KMS-11 (cell line): Measurements from ENCODE around the gene TTC34.

Experiments used
- H2AFZ ChIP-seq: fragments of 200-600 bp; sonication (generic); 2 replicates; pipeline ENCODE4 v1.6.1; 2016; ENCODE audit warnings: antibody characterized with exemption, mixed run types, low read depth
- H3K27ac ChIP-seq: fragments of 200-600 bp; sonication (generic); 2 replicates; pipeline ENCODE4 v1.6.1; 2016; ENCODE audit warnings: mild to moderate bottlenecking, mixed run types
- H3K27me3 ChIP-seq: fragments of 200-600 bp; sonication (generic); 2 replicates; pipeline ENCODE4 v1.6.1; 2017; ENCODE audit warnings: mild to moderate bottlenecking, low read depth, mixed run types, moderate library complexity; ENCODE audit not compliant: insufficient read depth
- H3K36me3 ChIP-seq: fragments of 200-600 bp; sonication (generic); 2 replicates; pipeline ENCODE4 v1.6.1; 2017; ENCODE audit warnings: mild to moderate bottlenecking, mixed run types; ENCODE audit not compliant: insufficient read depth
- H3K4me1 ChIP-seq: fragments of 200-600 bp; sonication (generic); 2 replicates; pipeline ENCODE4 v1.6.1; 2016; ENCODE audit warnings: mild to moderate bottlenecking, low read depth, mixed run types; ENCODE audit not compliant: poor library complexity, severe bottlenecking
- H3K4me2 ChIP-seq: fragments of 200-600 bp; sonication (generic); 2 replicates; pipeline ENCODE4 v1.7.0; 2016; ENCODE audit warnings: mild to moderate bottlenecking, mixed run types
- H3K4me3 ChIP-seq: fragments of 200-600 bp; sonication (generic); IDR thresholded peaks from 2 replicates; pipeline ENCODE4 v1.6.1; 2017; ENCODE audit warnings: low read depth, low read length, mixed read lengths; ENCODE audit not compliant: insufficient read depth
- H3K79me2 ChIP-seq: fragments of 200-600 bp; sonication (generic); 2 replicates; pipeline ENCODE4 v1.6.1; 2016; ENCODE audit warnings: low read depth, mixed run types; ENCODE audit not compliant: insufficient read depth
- H3K9ac ChIP-seq: fragments of 200-600 bp; sonication (generic); 2 replicates; pipeline ENCODE4 v1.6.1; 2016; ENCODE audit warnings: mild to moderate bottlenecking, mixed run types
- H4K20me1 ChIP-seq: fragments of 200-600 bp; sonication (generic); 2 replicates; pipeline ENCODE4 v1.6.1; 2016; ENCODE audit warnings: mild to moderate bottlenecking, mixed run types; ENCODE audit not compliant: insufficient read depth
- CTCF ChIP-seq: fragments of 200-600 bp; sonication (generic); conservative IDR thresholded peaks from 2 replicates; pipeline ENCODE4 v1.6.1; 2017; ENCODE audit warnings: low read depth, mild to moderate bottlenecking, antibody characterized with exemption, low read length, moderate library complexity, mixed read lengths

Gene TTC34

GRCh38 chr1:2623571-2624337 lies 177.7 kb downstream of the TTC34 start:
- H3K36me3 ChIP-seq, result no peaks in the 10 kb centered on the region
- H3K27ac ChIP-seq, result no peak overlapping the region
- no peaks in the 10 kb centered on the region for H3K79me2 ChIP-seq
- no peak overlapping the region for H2AFZ ChIP-seq
- no peaks in the 10 kb centered on the region for H4K20me1 ChIP-seq
- no peak overlapping the region for H3K9ac ChIP-seq
- no peaks in the 10 kb centered on the region for H3K4me1 ChIP-seq
- no peak overlapping the region for H3K4me3 ChIP-seq
- no peak for TF ChIP-seq CTCF
- peaks cover 91% of the 10 kb centered on the region for H3K27me3 ChIP-seq
- H3K4me2 ChIP-seq, result no peak overlapping the region

GRCh38 chr1:2617971-2618470 lies 183.5 kb downstream of the TTC34 start:
- Histone ChIP-seq H3K4me2 (no peak overlapping the region), H2AFZ (no peak overlapping the region), H3K27me3 (peaks cover 95% of the 10 kb centered on the region), H4K20me1 (no peaks in the 10 kb centered on the region), H3K4me3 (no peak overlapping the region), H3K27ac (no peak overlapping the region), H3K4me1 (no peaks in the 10 kb centered on the region), H3K36me3 (no peaks in the 10 kb centered on the region), H3K9ac (no peak overlapping the region), H3K79me2 (no peaks in the 10 kb centered on the region)
- no peak for TF ChIP-seq CTCF

DNA sequence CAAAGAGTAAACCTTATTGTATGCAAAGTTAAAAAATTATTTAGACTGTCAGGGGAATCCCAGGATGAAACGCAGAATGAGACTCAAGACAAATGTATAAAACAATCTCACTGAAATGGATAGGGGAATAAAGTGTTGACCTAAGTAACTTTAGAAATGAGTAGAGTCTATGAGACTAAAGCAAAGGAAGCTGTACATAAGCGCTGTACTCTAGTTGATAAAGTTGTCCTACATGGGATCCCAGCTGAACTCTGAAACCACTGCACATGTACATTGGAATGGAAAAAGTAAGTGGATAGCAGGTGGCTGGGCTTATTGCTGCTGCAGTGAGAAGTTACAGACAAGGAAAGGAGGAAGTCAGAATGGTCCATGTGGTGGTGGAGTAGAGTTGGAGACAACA lies 187.3 kb downstream of the TTC34 start:
- Histone ChIP-seq H3K4me2 (no peak overlapping the region), H3K27me3 (peaks cover 81% of the 10 kb centered on the region), H3K4me1 (no peaks in the 10 kb centered on the region), H4K20me1 (no peaks in the 10 kb centered on the region), H3K36me3 (no peaks in the 10 kb centered on the region), H3K79me2 (no peaks in the 10 kb centered on the region), H3K27ac (no peak overlapping the region), H3K4me3 (no peak overlapping the region), H3K9ac (no peak overlapping the region), H2AFZ (no peak overlapping the region)
- TF ChIP-seq CTCF, result no peak

- H3K27ac ChIP-seq, result no peak overlapping the region
These were observed 188.7 kb downstream of the TTC34 start for GRCh38 chr1:2612591-2613365.

More at GRCh38 chr1:2612591-2613365, 188.7 kb downstream of the TTC34 start:
- no peak overlapping the region for H3K4me3 ChIP-seq
- no peaks in the 10 kb centered on the region for H3K79me2 ChIP-seq
- no peak overlapping the region for H2AFZ ChIP-seq
- H3K36me3 ChIP-seq, result no peaks in the 10 kb centered on the region
- H4K20me1 ChIP-seq, result no peaks in the 10 kb centered on the region
- no peaks in the 10 kb centered on the region for H3K4me1 ChIP-seq
- peaks cover 76% of the 10 kb centered on the region for H3K27me3 ChIP-seq
- H3K4me2 ChIP-seq, result no peak overlapping the region
- H3K9ac ChIP-seq, result no peak overlapping the region
- no peak for TF ChIP-seq CTCF
